ENCODE data around the gene LAMA2. TPM values are rescaled to one million over a fixed set of nuclear protein-coding genes. Genes with fewer than 3 reads are reported as not detected.

LAMA2 gene
- total RNA-seq, 1 experiment from 2014 or later: 8.2 TPM

DNA sequence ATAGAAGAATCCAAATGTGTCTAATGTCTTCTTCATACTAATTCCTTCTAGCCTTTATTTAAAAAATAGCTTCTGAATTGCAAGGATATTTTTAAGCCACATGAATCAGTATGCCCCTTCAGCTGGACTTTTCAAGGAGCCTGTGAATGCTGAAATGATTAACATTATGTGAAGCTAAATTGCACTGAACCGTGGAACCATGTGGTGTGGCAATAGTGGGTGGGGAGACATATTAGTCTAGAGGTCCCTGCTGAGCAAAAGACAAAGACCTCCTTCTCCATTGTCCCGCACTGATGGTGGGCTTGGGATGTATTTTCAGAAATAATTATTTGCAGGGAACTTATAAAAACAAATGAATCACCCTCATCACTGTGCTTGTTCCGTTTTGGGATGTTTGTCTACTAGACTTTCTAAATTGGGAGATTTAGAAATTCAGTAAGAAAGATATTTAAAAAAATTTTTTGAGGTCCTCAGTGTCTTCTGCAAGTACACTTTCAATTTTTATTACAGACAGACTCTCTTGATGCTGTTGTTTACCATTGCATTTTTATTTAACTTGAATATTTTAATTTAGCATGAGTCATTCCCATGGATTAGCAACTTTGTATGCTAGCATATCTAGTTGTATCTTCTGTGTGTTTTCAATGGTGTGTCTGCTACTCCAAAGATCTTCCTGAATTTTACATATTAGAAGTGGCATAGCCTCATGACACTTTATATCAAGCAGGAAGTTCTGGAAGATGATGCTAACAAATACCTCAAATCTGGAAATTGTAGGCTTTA, 238.1 kb downstream of the LAMA2 start:
- DNase-seq (ENCODE audit: low read depth, low spot score): no peak
- H3K36me3 ChIP-seq (ENCODE audit: control insufficient read depth in 1 of 2, insufficient read depth in 2 of 2, low read length in 2 of 2): no peaks in the 10 kb centered on the region
- POLR2A ChIA-PET: no interaction called here
- BruUV-seq (replicated peaks): no TSS peak
- H3K27ac ChIP-seq (ENCODE audit: low read depth, low read length): no peak overlapping the region
- H3K4me2 ChIP-seq (ENCODE audit: low read length): no peak overlapping the region
- H3K27me3 ChIP-seq (ENCODE audit: insufficient read depth, low read length): no peaks in the 10 kb centered on the region
- no peaks in the 10 kb centered on the region for H3K4me1 ChIP-seq (ENCODE audit: control insufficient read depth in 1 of 2, insufficient read depth in 2 of 2, low read length in 2 of 2)
- H3K79me2 ChIP-seq (ENCODE audit: insufficient read depth, low read length): no peaks in the 10 kb centered on the region
- H3K9ac ChIP-seq (ENCODE audit: low read length): no peak overlapping the region
- H4K20me1 ChIP-seq (ENCODE audit: insufficient read depth): no peaks in the 10 kb centered on the region
- H2AFZ ChIP-seq (ENCODE audit: low read depth, low read length, poor library complexity, severe bottlenecking): peak overlapping the region; percentile 80
- intact Hi-C loops (cut with micrococcal nuclease): no loop called here
- CTCF ChIA-PET: no interaction called here
- no peak for ATAC-seq
- H3K9me2 ChIP-seq (ENCODE audit: insufficient read depth): no peaks in the 10 kb centered on the region
- TF ChIP-seq RAD21 (IDR thresholded peaks at IDR 0.05; ENCODE audit: low read depth): no peak
- TF ChIP-seq, protein P1, sequence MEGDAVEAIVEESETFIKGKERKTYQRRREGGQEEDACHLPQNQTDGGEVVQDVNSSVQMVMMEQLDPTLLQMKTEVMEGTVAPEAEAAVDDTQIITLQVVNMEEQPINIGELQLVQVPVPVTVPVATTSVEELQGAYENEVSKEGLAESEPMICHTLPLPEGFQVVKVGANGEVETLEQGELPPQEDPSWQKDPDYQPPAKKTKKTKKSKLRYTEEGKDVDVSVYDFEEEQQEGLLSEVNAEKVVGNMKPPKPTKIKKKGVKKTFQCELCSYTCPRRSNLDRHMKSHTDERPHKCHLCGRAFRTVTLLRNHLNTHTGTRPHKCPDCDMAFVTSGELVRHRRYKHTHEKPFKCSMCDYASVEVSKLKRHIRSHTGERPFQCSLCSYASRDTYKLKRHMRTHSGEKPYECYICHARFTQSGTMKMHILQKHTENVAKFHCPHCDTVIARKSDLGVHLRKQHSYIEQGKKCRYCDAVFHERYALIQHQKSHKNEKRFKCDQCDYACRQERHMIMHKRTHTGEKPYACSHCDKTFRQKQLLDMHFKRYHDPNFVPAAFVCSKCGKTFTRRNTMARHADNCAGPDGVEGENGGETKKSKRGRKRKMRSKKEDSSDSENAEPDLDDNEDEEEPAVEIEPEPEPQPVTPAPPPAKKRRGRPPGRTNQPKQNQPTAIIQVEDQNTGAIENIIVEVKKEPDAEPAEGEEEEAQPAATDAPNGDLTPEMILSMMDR (IDR thresholded peaks at IDR 0.05 in 2 of 3, conservative IDR thresholded peaks at IDR 0.05 in 1 of 3; ENCODE audit: borderline replicate concordance in 1 of 3, insufficient read depth in 1 of 3, low read depth in 2 of 3, low read length in 2 of 3): no peak
- no peak for TF ChIP-seq YY1 (IDR thresholded peaks at IDR 0.05; ENCODE audit: extremely low read depth, insufficient replicate concordance, low read depth, low read length)
- no peak for TF ChIP-seq SIN3A (IDR thresholded peaks at IDR 0.05; ENCODE audit: low read depth)
- TF ChIP-seq, protein P2, sequence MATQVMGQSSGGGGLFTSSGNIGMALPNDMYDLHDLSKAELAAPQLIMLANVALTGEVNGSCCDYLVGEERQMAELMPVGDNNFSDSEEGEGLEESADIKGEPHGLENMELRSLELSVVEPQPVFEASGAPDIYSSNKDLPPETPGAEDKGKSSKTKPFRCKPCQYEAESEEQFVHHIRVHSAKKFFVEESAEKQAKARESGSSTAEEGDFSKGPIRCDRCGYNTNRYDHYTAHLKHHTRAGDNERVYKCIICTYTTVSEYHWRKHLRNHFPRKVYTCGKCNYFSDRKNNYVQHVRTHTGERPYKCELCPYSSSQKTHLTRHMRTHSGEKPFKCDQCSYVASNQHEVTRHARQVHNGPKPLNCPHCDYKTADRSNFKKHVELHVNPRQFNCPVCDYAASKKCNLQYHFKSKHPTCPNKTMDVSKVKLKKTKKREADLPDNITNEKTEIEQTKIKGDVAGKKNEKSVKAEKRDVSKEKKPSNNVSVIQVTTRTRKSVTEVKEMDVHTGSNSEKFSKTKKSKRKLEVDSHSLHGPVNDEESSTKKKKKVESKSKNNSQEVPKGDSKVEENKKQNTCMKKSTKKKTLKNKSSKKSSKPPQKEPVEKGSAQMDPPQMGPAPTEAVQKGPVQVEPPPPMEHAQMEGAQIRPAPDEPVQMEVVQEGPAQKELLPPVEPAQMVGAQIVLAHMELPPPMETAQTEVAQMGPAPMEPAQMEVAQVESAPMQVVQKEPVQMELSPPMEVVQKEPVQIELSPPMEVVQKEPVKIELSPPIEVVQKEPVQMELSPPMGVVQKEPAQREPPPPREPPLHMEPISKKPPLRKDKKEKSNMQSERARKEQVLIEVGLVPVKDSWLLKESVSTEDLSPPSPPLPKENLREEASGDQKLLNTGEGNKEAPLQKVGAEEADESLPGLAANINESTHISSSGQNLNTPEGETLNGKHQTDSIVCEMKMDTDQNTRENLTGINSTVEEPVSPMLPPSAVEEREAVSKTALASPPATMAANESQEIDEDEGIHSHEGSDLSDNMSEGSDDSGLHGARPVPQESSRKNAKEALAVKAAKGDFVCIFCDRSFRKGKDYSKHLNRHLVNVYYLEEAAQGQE (IDR thresholded peaks at IDR 0.05; ENCODE audit: low read depth): no peak
- TF ChIP-seq EZH2phosphoT487 (IDR thresholded peaks at IDR 0.05; ENCODE audit: borderline replicate concordance): no peak
- TF ChIP-seq ELF1 (IDR thresholded peaks at IDR 0.05; ENCODE audit: borderline replicate concordance, low read depth): no peak
- TF ChIP-seq CEBPB (IDR thresholded peaks at IDR 0.05; ENCODE audit: low read depth): no peak
- TF ChIP-seq TCF7L2 (IDR thresholded peaks at IDR 0.05; ENCODE audit: borderline replicate concordance, extremely low read depth, insufficient read depth, insufficient read length): no peak
- no peak overlapping the region for H3K4me3 ChIP-seq (replicated peaks in 1 of 2; ENCODE audit: low read depth in 1 of 2, low read length in 2 of 2)
- no peaks in the 10 kb centered on the region for H3K9me3 ChIP-seq (ENCODE audit: control insufficient read depth in 1 of 2, insufficient read depth in 1 of 2, low read depth in 1 of 2, low read length in 2 of 2)
- RAD21 ChIA-PET (ENCODE audit: low non-redundant PET in 1 of 2, low total read pairs in 2 of 2, uncharacterized antibody in 2 of 2, unreplicated experiment in 2 of 2): no interaction called here
